Liver (tissue), 9 donors: ENCODE measurements around the gene GLIPR1. TPM values are rescaled to one million over a fixed set of nuclear protein-coding genes. Genes with fewer than 3 reads are reported as not detected.

Experiments used
- DNase-seq: peaks from one replicate; pipeline ENCODE4 v3.0.0-alpha.2; 2017; ENCODE audit warnings: low spot score
- H3K27ac ChIP-seq, 2 donors: one replicate each; pipeline ENCODE4 v1.7.0; 2013; ENCODE audit warnings: inconsistent platforms in 2 of 2, low read length in 2 of 2, control low read depth in 1 of 2, low read depth in 1 of 2, mild to moderate bottlenecking in 1 of 2
- H3K27me3 ChIP-seq, 4 donors: one replicate each; pipeline versions ENCODE4 v1.6.1 to v1.7.0; 2013; ENCODE audit warnings: low read length in 3 of 4, inconsistent platforms in 1 of 4, mild to moderate bottlenecking in 1 of 4, moderate library complexity in 1 of 4; ENCODE audit not compliant: control insufficient read depth in 4 of 4, insufficient read depth in 4 of 4
- H3K36me3 ChIP-seq, 4 donors: one replicate each; pipeline versions ENCODE4 v1.6.1 to v1.7.0; 2013; ENCODE audit warnings: low read length in 3 of 4, mild to moderate bottlenecking in 3 of 4, low read depth in 1 of 4, moderate library complexity in 1 of 4; ENCODE audit not compliant: control insufficient read depth in 4 of 4, insufficient read depth in 3 of 4
- H3K4me1 ChIP-seq, 4 donors: one replicate each; pipeline versions ENCODE4 v1.6.1 to v1.7.0; 2013; ENCODE audit warnings: low read length in 3 of 4, mild to moderate bottlenecking in 3 of 4, moderate library complexity in 1 of 4; ENCODE audit not compliant: control insufficient read depth in 4 of 4, insufficient read depth in 4 of 4
- H3K4me3 ChIP-seq, 3 donors: one replicate each; pipeline versions ENCODE4 v1.6.1 to v1.7.0; 2013; ENCODE audit warnings: low read length in 3 of 3, control low read depth in 1 of 3, low read depth in 1 of 3, mild to moderate bottlenecking in 1 of 3
- H3K9ac ChIP-seq, 2 donors: one replicate each; pipeline ENCODE4 v1.7.0; 2013; ENCODE audit warnings: low read length in 2 of 2, mild to moderate bottlenecking in 2 of 2, moderate library complexity in 2 of 2, control low read depth in 1 of 2, low read depth in 1 of 2
- H3K9me3 ChIP-seq, 4 donors: one replicate each; pipeline versions ENCODE4 v1.6.1 to v1.7.0; 2013; ENCODE audit warnings: low read length in 3 of 4; ENCODE audit not compliant: control insufficient read depth in 4 of 4
- EGR1 ChIP-seq, 2 donors: IDR thresholded peaks; 2 replicates each; pipeline ENCODE4 v1.6.1; 2016 to 2018; ENCODE audit warnings: antibody characterized with exemption in 2 of 2, low read depth in 2 of 2
- FOXA1 ChIP-seq: IDR thresholded peaks from 2 replicates; pipeline ENCODE4 v1.6.1; 2016; ENCODE audit warnings: antibody characterized with exemption
- FOXA2 ChIP-seq: IDR thresholded peaks from 2 replicates; pipeline ENCODE4 v1.6.1; 2016; ENCODE audit warnings: antibody characterized with exemption
- GABPA ChIP-seq, 2 donors: IDR thresholded peaks in 1 of 2; conservative IDR thresholded peaks in 1 of 2; 2 replicates each; pipeline ENCODE4 v1.6.1; 2016; ENCODE audit warnings: antibody characterized with exemption in 2 of 2, mild to moderate bottlenecking in 1 of 2, moderate library complexity in 1 of 2
- HNF4A ChIP-seq, 2 donors: conservative IDR thresholded peaks; 2 replicates each; pipeline ENCODE4 v1.6.1; 2016; ENCODE audit warnings: antibody characterized with exemption in 2 of 2, mild to moderate bottlenecking in 2 of 2
- HNF4G ChIP-seq: IDR thresholded peaks from 2 replicates; pipeline ENCODE4 v1.6.1; 2016; ENCODE audit warnings: antibody characterized with exemption
- NR2F2 ChIP-seq: IDR thresholded peaks from 2 replicates; pipeline ENCODE4 v1.6.1; 2016; ENCODE audit warnings: antibody characterized with exemption
- REST ChIP-seq: IDR thresholded peaks from 2 replicates; pipeline ENCODE4 v1.6.1; 2016; ENCODE audit warnings: antibody characterized with exemption, mild to moderate bottlenecking
- RXRA ChIP-seq, 2 donors: IDR thresholded peaks; 2 replicates each; pipeline ENCODE4 v1.6.1; 2017 to 2018; ENCODE audit warnings: antibody characterized with exemption in 2 of 2, mild to moderate bottlenecking in 1 of 2
- SP1 ChIP-seq: IDR thresholded peaks from 2 replicates; pipeline ENCODE4 v1.6.1; 2018; ENCODE audit warnings: antibody characterized with exemption, mild to moderate bottlenecking
- TAF1 ChIP-seq: conservative IDR thresholded peaks from 2 replicates; pipeline ENCODE4 v1.6.1; 2016; ENCODE audit warnings: antibody characterized with exemption, mild to moderate bottlenecking
- YY1 ChIP-seq: IDR thresholded peaks from 2 replicates; pipeline ENCODE4 v1.6.1; 2016; ENCODE audit warnings: antibody characterized with exemption, mild to moderate bottlenecking
- WGBS: extraction: QIAGEN DNeasy Blood & Tissue Kit; methylation state at CpG from one replicate; pipeline ENCODE4 v1.1.7; 2013; 5-methylcytosine and 5-hydroxymethylcytosine counted together
- polyA plus RNA-seq, 2 donors: library from polyadenylated mRNA; stranded (reverse) in 1 of 2; unstranded in 1 of 2; fragments of 200-250 nt in 1 of 2; fragments of >200 nt in 1 of 2; fragmentation: Nextera tagmentation in 1 of 2; extraction: Ambion mirVana in 1 of 2; gene quantifications; one replicate each; pipeline versions ENCODE4 v1.2.1 to v1.2.3, GENCODE V29; 2013 to 2015
- total RNA-seq, 2 donors: library from RNA; depleted of rRNA; stranded (reverse); fragments of >200 nt; gene quantifications; one replicate each; pipeline ENCODE4 v1.2.3, GENCODE V29; 2014
- TF ChIP-seq, protein P1 (sequence below): IDR thresholded peaks from 2 replicates; pipeline ENCODE4 v1.6.1; 2016; ENCODE audit warnings: antibody characterized with exemption
- TF ChIP-seq, protein P2 (sequence below): IDR thresholded peaks from 2 replicates; pipeline ENCODE4 v1.6.1; 2016; ENCODE audit warnings: antibody characterized with exemption
- TF ChIP-seq, protein P3 (sequence below): fragments of 150-350 bp; IDR thresholded peaks from 2 replicates; pipeline ENCODE4 v1.5.1; 2017; ENCODE audit warnings: improper control_type of control experiment, low read depth, low read length; ENCODE audit not compliant: missing input control
- donor health status: healthy.
- donor health status: healthy.
- donor health status: healthy.
- donor health status: healthy.
- donor health status: healthy.

The GLIPR1 gene
- total and polyA plus RNA-seq, 4 donors, result 3.0 to 8.2 (median 4.7) TPM

DNA sequence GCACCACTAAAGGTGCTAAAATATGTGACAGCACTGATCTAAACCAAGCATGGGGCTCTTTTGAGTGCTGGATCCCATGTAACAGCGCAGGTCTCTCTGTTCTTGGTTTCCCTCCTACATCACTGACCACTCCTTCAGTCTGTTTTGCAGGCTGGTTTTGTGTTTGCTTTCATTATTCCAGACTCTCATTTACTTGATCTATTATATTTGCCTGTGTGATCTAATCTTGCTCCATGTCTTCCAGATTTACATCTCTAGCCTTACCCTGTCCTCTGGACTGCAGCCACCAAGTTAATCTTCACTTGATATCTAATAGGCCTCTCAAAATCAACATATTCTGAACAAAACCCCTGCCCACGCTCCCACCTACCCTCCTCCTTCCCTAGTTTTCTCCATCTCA, 8.6 kb downstream of the GLIPR1 start:
- no peak overlapping the region for H3K9ac ChIP-seq
- no peaks in the 10 kb centered on the region for H3K27me3 ChIP-seq
- DNase-seq, result no peak
- H3K36me3 ChIP-seq, result peaks cover 0 to 3% (median 2%) of the 10 kb centered on the region in 4 donors
- no peaks in the 10 kb centered on the region for H3K9me3 ChIP-seq
- 92% methylated on average over 2 of the region's 2 CpGs for WGBS
- H3K4me1 ChIP-seq, result peaks cover 0 to 9% (median 2%) of the 10 kb centered on the region in 4 donors
- no peak for TF ChIP-seq HNF4A (conservative IDR thresholded peaks at IDR 0.05)
- TF ChIP-seq REST, result no peak
- TF ChIP-seq, protein P1, sequence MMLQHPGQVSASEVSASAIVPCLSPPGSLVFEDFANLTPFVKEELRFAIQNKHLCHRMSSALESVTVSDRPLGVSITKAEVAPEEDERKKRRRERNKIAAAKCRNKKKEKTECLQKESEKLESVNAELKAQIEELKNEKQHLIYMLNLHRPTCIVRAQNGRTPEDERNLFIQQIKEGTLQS, result no peak
- TF ChIP-seq FOXA1, result no peak
- no peak for TF ChIP-seq TAF1
- no peak for TF ChIP-seq RXRA (IDR thresholded peaks at IDR 0.05)
- TF ChIP-seq FOXA2, result no peak
- no peak for TF ChIP-seq SP1
- TF ChIP-seq EGR1 (IDR thresholded peaks at IDR 0.05; ENCODE audit: low read depth in 2 of 2), result no peak
- TF ChIP-seq, protein P2, sequence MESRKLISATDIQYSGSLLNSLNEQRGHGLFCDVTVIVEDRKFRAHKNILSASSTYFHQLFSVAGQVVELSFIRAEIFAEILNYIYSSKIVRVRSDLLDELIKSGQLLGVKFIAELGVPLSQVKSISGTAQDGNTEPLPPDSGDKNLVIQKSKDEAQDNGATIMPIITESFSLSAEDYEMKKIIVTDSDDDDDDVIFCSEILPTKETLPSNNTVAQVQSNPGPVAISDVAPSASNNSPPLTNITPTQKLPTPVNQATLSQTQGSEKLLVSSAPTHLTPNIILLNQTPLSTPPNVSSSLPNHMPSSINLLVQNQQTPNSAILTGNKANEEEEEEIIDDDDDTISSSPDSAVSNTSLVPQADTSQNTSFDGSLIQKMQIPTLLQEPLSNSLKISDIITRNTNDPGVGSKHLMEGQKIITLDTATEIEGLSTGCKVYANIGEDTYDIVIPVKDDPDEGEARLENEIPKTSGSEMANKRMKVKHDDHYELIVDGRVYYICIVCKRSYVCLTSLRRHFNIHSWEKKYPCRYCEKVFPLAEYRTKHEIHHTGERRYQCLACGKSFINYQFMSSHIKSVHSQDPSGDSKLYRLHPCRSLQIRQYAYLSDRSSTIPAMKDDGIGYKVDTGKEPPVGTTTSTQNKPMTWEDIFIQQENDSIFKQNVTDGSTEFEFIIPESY, result no peak
- TF ChIP-seq GABPA (IDR thresholded peaks at IDR 0.05 in 1 of 2, conservative IDR thresholded peaks at IDR 0.05 in 1 of 2), result no peak
- TF ChIP-seq, protein P3, sequence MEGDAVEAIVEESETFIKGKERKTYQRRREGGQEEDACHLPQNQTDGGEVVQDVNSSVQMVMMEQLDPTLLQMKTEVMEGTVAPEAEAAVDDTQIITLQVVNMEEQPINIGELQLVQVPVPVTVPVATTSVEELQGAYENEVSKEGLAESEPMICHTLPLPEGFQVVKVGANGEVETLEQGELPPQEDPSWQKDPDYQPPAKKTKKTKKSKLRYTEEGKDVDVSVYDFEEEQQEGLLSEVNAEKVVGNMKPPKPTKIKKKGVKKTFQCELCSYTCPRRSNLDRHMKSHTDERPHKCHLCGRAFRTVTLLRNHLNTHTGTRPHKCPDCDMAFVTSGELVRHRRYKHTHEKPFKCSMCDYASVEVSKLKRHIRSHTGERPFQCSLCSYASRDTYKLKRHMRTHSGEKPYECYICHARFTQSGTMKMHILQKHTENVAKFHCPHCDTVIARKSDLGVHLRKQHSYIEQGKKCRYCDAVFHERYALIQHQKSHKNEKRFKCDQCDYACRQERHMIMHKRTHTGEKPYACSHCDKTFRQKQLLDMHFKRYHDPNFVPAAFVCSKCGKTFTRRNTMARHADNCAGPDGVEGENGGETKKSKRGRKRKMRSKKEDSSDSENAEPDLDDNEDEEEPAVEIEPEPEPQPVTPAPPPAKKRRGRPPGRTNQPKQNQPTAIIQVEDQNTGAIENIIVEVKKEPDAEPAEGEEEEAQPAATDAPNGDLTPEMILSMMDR, result no peak
- no peak for TF ChIP-seq NR2F2
- TF ChIP-seq YY1, result no peak
- H3K27ac ChIP-seq, result no peak overlapping the region
- H3K4me3 ChIP-seq, result no peak overlapping the region

DNA sequence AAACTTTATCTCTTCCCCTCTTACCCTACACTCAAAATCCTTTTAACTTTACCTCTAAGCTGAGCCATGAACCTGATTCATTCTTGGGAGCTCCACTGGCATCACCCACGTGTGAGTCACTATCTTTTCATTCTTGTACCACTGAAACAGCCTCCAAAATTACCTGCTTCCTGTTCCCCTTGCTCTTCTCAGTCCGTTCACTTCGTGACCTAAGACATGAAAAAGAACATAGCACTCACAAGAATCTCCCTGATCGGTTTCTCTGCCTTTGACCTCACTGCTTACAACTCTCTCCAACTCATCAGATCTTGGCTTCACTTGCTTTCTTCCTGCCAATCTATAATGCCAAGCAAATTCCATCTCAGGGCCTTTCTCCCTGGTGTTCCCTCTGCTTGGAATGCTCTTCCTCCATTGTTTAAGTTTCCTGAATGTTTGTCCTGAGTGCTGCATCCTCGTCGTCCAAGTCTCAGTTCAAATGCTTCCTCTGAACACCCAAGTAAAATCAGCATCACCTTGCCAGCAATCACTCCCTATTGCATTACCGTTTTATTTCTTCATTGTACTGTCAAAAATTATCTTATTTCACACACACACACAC, 9.2 kb downstream of the GLIPR1 start:
- WGBS, result 81% methylated on average over 7 of the region's 7 CpGs
- Histone ChIP-seq H3K4me3 (no peak overlapping the region), H3K9me3 (no peaks in the 10 kb centered on the region), H3K4me1 (peaks cover 0 to 9% (median 2%) of the 10 kb centered on the region in 4 donors), H3K27ac (no peak overlapping the region), H3K36me3 (peaks cover 0 to 3% (median 2%) of the 10 kb centered on the region in 4 donors), H3K9ac (no peak overlapping the region), H3K27me3 (no peaks in the 10 kb centered on the region)
- no peak for DNase-seq
- TF ChIP-seq REST, result no peak
- no peak for TF ChIP-seq HNF4A (conservative IDR thresholded peaks at IDR 0.05)
- no peak for TF ChIP-seq TAF1
- TF ChIP-seq, protein P1, result no peak
- TF ChIP-seq NR2F2, result no peak
- TF ChIP-seq SP1, result no peak
- TF ChIP-seq RXRA (IDR thresholded peaks at IDR 0.05), result no peak
- no peak for TF ChIP-seq HNF4G
- TF ChIP-seq, protein P3, result no peak
- no peak for TF ChIP-seq FOXA1
